T-helper 2 cell treated with Interferon-gamma antibody and Interleukin-4, amounts not matched to agents 100 ng/mL and 5 ng/mL, for 36 hours (primary cell): ENCODE measurements around the gene C22orf42. TPM values are rescaled to one million over a fixed set of nuclear protein-coding genes. Genes with fewer than 3 reads are reported as not detected.

ENCODE experiments used
- intact Hi-C: fragments of 100-400 bp; cut with micrococcal nuclease; formaldehyde crosslinking; loops from one replicate; pipeline ENCODE4 v1.15.1; 2023
- total RNA-seq: library from RNA; stranded (reverse); gene quantifications from 2 replicates; pipeline ENCODE4 v1.2.3, GENCODE V29; 2022

Gene C22orf42
- total RNA-seq, 1 donor from 2014 or later = not detected

- intact Hi-C loops = loop anchor here (5.0 kb wide), 1 partner anchor 386 kb away; the partner anchor contains the start of genes DEPDC5 and PRR14L
Measured at GRCh38 chr22:32137731-32138324, 21.3 kb downstream of the C22orf42 start.

GRCh38 chr22:32136881-32137280, 22.2 kb downstream of the C22orf42 start:
- intact Hi-C loops = loop anchor here (5.0 kb wide), 1 partner anchor 385 kb away; the partner anchor contains the start of genes DEPDC5 and PRR14L

GRCh38 chr22:32135958-32136357, 23.1 kb downstream of the C22orf42 start:
- intact Hi-C loops = loop anchor here (5.0 kb wide), 1 partner anchor 384 kb away; the partner anchor contains the start of genes DEPDC5 and PRR14L

DNA sequence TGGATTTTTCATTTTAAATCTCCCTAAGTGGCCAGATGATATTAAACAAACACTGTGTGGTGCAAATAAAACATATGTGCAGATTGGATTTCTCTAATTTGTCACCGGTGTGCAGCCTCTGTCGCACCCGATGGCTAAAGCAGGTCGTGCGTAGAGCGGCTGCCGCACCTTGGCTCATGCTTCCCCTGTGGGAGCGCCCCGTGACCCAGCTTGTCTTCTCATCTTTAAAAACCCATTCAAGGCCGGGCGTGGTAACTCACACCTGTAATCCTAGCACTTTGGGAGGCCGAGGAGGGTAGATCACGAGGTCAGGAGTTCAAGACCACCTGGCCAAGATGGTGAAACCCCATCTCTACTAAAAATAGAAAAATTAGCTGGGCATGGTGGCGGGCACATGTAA, 24.3 kb downstream of the C22orf42 start:
- intact Hi-C loops = loop anchor here (5.0 kb wide), 1 partner anchor 382 kb away; the partner anchor contains the start of genes DEPDC5 and PRR14L

DNA sequence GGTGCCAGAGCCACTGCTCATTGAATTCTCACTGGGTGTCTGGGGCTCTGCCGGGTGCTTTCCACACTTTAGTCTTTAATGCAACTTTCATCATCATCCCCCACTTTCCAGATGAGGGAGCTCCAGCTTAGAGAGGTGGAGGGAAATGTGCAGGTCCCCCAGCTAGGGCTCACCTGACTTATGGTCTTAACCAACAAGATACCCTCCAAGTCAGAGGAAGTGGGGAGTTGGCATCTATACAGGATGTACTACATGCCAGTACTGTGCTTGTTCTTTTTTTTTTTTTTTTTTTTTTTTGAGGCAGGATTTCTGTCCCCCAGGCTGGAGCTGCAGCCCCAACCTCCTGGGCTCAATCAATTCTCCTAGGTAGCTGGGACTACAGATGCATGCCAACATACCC, 26.3 kb downstream of the C22orf42 start:
- intact Hi-C loops = no loop called here

- intact Hi-C loops = no loop called here
Measured at GRCh38 chr22:32132126-32132525, 27.0 kb downstream of the C22orf42 start.

DNA sequence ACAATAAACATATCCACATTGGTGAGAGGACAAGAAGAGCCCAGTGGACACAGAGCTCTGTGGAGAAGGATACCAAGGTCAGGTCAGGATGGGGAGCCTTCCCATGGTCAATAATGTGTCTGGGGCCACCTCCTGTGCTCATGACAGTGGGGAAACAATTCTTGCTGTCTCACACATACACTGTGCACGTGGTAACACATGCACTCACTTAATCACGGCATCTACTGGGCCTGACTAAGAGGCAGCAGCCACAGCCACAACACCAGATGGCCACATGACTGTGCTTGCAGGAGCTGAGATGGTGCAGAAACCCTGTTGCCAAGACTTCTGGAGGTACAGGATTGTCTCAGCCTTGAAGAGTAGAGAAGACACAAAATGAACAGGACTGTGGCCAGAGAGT, 28.6 kb downstream of the C22orf42 start:
- intact Hi-C loops = no loop called here

DNA sequence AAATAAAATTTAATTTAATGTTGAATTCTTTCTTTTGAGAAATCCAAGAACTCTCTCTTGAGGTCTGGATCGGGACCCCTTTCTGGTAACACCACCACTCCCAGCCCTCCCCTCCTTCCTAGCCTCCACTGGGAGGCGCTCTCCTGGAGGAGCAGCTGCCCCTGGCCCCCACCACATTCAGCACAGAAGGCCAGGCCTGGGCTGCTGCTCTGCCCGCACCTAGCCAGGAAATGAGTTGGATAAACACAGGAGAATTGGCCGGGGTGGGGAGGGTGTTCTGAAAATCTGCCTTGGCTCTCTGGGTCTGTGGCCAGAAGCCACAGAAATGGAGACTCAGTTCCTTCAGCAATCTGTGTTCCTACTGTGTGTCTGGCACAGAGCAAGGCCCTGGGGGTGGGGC, 31.2 kb downstream of the C22orf42 start:
- intact Hi-C loops = no loop called here

GRCh38 chr22:32123657-32124056, 35.4 kb downstream of the C22orf42 start:
- intact Hi-C loops = no loop called here

- intact Hi-C loops = no loop called here
Measured at GRCh38 chr22:32122899-32123298, 36.2 kb downstream of the C22orf42 start.

GRCh38 chr22:32120603-32121002, 38.5 kb downstream of the C22orf42 start:
- intact Hi-C loops = no loop called here

GRCh38 chr22:32119568-32120235, 39.4 kb downstream of the C22orf42 start:
- intact Hi-C loops = no loop called here

DNA sequence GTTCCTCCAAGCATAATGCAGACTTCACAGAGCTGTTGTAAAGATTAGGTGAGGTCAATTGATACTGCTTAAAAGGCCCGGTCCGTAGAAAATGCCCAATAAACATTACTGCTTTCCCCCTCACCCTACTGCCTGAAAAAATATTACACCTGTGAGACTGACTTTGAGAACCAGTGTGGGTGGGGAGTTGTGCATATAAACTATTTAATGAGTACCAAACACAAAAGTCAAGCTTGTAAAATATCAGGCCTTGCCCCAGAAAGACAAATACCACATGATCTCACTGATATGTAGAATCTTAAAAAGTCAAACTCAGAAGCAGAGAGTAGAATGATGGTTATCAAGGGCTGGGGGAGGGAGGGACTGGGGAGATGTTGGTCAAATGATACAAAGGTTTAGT, 46.7 kb downstream of the C22orf42 start:
- intact Hi-C loops = no loop called here

DNA sequence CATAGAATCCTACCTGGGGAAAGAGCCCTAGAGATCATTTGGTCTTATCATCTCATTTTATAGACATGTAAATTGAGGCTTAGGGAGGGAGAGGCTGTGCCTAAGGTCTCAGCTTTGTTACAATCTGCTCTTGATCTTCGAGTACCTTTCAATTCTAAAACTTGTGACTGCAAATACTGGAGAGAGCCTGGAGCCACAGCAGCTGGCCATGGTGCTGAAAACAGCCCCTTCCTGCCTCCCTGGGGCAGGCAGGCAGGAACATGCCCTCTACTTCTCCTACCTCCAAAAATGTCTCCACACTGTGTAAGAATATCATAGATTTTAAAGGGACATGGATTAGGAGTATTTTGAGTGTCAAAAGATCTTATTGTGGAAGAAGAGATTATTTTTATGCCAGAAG, 52.2 kb downstream of the C22orf42 start:
- intact Hi-C loops = no loop called here

DNA sequence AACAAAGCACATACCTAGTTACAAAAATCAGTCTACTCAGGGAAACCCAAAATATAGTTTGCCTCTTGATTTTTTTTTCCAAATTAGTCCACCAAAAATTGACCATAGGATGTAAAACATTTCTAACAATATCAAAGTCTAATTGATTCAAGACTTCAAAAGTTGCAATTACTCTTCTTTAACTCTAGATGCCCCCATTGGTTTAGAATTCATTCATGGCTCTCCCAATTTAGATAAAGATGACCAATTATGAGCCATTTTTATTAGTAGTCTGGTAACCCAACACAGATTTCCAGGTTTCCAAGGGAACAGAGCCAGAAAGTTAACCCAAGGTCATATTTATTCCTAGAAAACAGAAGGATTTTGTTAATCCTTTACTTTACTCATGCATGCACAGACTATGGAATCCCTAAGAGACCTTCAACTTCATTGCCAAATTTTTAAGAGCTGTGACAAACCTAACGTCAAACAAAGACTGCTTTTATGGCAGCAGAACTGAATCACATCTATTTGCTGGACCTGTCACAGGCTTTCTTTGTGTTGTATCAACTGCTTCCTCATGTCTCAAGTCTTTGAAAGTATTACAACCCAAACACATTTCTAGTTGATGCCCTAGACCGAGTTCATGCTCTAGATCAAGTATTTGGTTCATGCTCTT, 55.3 kb downstream of the C22orf42 start:
- intact Hi-C loops = no loop called here

DNA sequence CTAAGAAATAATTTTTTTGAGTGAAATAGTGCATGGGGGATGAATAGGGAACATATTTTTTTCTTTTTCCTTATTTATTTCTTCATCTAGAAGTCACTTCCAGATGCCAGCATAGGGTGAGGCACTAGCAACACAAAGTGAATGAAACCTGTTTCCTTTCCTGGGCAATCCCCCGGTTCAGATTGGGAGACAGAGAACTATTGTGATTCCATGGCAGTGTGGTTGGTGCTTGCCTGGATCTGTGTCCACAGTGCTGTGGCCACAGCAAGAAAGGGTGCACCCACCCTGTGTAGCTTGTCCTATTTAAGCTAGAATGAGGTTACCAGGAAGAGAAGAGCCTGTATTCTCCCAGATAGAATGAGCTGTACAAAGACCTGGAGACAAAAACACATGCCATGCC, 58.4 kb downstream of the C22orf42 start:
- intact Hi-C loops = no loop called here

Other genes with a start within 250 kb of the C22orf42 start
- 178 and 186 TPM in 2 replicates for gene YWHAH, start 214.8 kb downstream of the C22orf42 start, total RNA-seq
- gene SLC5A1, start 116.0 kb downstream of the C22orf42 start, total RNA-seq = not detected in 2 replicates
- gene RFPL2, start 45.8 kb upstream of the C22orf42 start, total RNA-seq = 0.09 TPM in 1 of 2 replicates, not detected in the other
- gene SLC5A4, start 96.0 kb upstream of the C22orf42 start, total RNA-seq = not detected in 2 replicates
- not detected in 2 replicates for gene RFPL3, start 198.6 kb upstream of the C22orf42 start, total RNA-seq